Measurements from ENCODE around the gene AUTS2.

Gene AUTS2

DNA sequence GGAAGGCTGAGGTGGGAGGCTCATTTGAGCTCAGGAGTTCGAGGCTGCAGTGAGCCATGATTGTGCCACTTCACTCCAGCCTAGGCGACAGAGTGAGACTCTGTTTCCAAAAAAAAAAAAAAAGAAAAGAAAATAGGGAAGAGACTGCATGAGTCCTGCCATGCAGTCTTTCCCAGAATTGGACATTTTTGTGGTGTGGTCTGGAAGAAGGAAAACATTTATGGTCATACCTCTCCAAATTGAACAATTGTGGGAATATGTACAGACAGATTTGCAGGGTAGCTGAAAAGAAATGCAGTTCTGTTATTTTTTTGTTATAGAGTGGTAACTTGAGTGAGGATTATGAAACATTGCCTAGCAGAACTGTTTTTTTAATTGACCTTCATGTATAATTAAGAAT is 198.1 kb downstream of the AUTS2 start:
- no peak for TF ChIP-seq CTCF (IDR thresholded peaks at IDR 0.05; ENCODE audit: low read depth, low read length)
- Histone ChIP-seq H3K27me3 (ENCODE audit: insufficient read depth, low read depth, severe bottlenecking) (no peaks in the 10 kb centered on the region), H3K9me3 (ENCODE audit: severe bottlenecking) (no peaks in the 10 kb centered on the region), H3K4me3 (ENCODE audit: low read depth, low read length) (no peak overlapping the region), H3K36me3 (no peaks in the 10 kb centered on the region), H3K27ac (no peak overlapping the region)
- no peak for DNase-seq

- H3K27ac ChIP-seq: no peak overlapping the region
- H3K36me3 ChIP-seq: no peaks in the 10 kb centered on the region
- H3K9me3 ChIP-seq (ENCODE audit: severe bottlenecking): no peaks in the 10 kb centered on the region
- no peak for DNase-seq
- no peak for TF ChIP-seq CTCF (IDR thresholded peaks at IDR 0.05; ENCODE audit: low read depth, low read length)
- H3K27me3 ChIP-seq (ENCODE audit: insufficient read depth, low read depth, severe bottlenecking): no peaks in the 10 kb centered on the region
- no peak overlapping the region for H3K4me3 ChIP-seq (ENCODE audit: low read depth, low read length)
These were observed 200.9 kb downstream of the AUTS2 start for GRCh38 chr7:69799048-69799697.

DNA sequence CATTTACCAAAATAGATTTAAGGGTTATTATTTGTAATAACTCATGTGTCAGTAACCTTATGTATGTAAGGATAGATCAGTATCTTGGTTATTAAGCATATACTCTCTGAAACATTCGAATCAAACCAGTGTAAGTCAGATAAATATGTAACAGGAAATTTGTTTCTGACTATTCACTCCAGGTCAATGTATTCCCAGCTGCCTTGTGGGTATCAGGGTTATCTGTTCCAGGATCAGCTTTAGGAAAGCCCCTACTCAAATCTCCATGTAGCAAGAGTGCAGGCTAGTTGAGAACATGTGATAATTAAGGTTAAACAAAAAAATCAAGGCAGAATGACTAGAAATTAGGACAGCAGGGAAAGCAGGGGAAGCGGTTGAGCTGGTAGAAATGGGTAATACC is 201.7 kb downstream of the AUTS2 start:
- no peaks in the 10 kb centered on the region for H3K27me3 ChIP-seq (ENCODE audit: insufficient read depth, low read depth, severe bottlenecking)
- DNase-seq: no peak
- no peak overlapping the region for H3K27ac ChIP-seq
- no peaks in the 10 kb centered on the region for H3K9me3 ChIP-seq (ENCODE audit: severe bottlenecking)
- TF ChIP-seq CTCF (IDR thresholded peaks at IDR 0.05; ENCODE audit: low read depth, low read length): no peak
- no peaks in the 10 kb centered on the region for H3K36me3 ChIP-seq
- H3K4me3 ChIP-seq (ENCODE audit: low read depth, low read length): no peak overlapping the region

- Histone ChIP-seq H3K9me3 (ENCODE audit: severe bottlenecking) (no peaks in the 10 kb centered on the region), H3K27ac (no peak overlapping the region), H3K27me3 (ENCODE audit: insufficient read depth, low read depth, severe bottlenecking) (no peaks in the 10 kb centered on the region), H3K36me3 (no peaks in the 10 kb centered on the region), H3K4me3 (ENCODE audit: low read depth, low read length) (no peak overlapping the region)
- no peak for DNase-seq
- TF ChIP-seq CTCF (IDR thresholded peaks at IDR 0.05; ENCODE audit: low read depth, low read length): no peak
These were observed 202.2 kb downstream of the AUTS2 start for GRCh38 chr7:69800495-69800894.

DNA sequence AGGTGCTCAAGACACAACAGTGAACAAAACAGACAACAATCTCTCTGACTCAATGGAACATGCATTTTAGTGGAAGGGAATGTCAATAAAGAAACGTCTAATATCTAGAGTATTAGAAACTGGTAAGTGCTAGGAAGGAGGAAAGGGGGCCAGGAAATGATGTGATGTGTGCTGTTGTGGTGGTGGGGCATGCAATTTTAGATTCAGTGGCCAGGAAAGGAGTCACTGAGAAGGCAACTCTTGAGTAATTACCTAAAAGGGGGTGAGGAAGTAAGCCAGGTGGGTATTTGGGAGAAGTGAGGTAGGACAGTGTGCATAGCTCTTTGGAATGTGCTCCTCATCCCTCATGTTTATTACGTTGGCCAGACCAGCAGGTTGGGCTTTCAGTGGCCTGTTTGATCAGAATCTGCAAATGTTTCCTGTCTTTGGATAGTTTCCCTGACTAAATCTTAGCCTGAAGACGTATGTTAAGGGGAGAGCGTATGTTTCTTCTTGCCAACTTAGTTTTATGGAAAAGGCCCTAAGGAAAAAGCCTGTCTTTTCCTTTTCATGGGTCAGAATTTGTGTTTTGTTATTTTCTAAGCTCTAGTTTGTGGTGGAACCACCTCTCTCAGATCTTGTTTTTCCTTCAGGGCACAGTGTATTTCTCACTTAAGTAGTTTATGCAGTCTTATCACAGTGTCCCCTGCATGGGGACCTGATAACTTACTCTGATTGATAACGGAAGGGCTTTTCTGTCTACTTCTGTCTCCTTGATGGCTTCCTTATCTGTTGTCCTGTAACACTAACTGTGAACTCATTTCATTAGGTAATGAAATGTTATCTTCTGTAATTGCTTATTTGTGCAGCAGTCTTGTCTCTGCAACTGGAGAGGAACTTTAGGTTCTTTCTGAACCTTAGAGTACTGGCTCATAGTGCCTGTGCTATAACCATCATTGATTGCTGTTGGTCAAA is 203.7 kb downstream of the AUTS2 start:
- no peak for DNase-seq
- Histone ChIP-seq H3K9me3 (ENCODE audit: severe bottlenecking) (no peaks in the 10 kb centered on the region), H3K36me3 (no peaks in the 10 kb centered on the region), H3K27me3 (ENCODE audit: insufficient read depth, low read depth, severe bottlenecking) (no peaks in the 10 kb centered on the region), H3K4me3 (ENCODE audit: low read depth, low read length) (no peak overlapping the region), H3K27ac (no peak overlapping the region)
- no peak for TF ChIP-seq CTCF (IDR thresholded peaks at IDR 0.05; ENCODE audit: low read depth, low read length)
